NCI-H69 (cell line): ENCODE results near the gene LZTFL1.

ENCODE experiments used
- DNase-seq: peaks from one replicate; lab custom pipeline; 2025; lab: John Stamatoyannopoulos, UW

The LZTFL1 gene

DNA sequence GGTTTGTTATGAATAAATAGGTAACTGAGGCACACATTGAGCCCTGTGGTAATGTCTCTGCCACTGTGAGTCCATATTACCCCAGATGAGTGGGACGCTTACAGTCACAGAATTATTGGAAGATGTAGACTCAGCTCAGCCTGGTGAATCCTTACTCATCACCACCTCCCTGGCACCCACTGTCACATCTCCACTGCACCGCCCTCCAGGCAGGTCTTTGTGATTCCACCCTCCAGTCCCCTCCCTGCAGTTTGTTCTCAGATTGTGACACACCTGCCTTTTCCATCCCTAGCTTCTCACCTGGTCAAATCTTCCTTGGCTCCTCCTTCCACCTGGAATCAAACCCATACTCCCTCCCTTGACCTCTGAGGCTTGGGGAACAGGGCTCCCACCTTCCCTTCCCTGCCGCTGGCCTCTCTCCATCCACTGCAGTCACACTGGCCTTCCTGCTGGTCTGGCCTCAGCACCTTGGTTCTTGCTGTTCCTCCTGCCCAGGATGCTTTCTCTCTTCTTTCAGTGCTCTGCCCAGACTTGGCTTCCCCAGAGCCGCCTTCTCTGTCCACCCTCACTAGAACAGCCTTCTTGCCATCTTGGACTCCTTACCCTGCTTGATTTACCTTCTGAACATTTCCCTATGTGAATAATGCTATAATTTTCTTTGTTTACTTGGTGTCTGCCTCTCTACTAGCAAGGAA is 55.0 kb downstream of the LZTFL1 start:
- no peak for DNase-seq

- DNase-seq, result no peak
Observed at GRCh38 chr3:45785605-45786150, 56.2 kb downstream of the LZTFL1 start.

DNA sequence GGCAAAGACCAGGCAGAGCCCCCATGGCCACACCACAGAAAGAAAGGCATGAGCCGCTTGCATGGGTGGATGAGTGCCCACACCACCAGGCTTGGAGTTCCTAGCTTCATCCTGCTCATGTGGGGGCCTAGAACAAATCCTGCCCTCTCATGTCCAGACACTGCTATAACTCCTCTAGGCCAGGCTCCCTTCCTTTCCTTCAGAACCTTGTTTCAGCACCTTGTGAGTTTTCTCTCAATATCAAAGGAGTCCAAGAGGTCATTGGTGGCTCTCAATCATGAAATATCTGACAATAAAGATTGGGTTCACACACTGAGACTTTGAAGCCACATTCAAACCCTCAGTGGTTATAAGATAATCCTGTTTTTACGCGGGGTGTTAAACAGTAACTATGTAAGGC is 58.3 kb downstream of the LZTFL1 start:
- no peak for DNase-seq

DNA sequence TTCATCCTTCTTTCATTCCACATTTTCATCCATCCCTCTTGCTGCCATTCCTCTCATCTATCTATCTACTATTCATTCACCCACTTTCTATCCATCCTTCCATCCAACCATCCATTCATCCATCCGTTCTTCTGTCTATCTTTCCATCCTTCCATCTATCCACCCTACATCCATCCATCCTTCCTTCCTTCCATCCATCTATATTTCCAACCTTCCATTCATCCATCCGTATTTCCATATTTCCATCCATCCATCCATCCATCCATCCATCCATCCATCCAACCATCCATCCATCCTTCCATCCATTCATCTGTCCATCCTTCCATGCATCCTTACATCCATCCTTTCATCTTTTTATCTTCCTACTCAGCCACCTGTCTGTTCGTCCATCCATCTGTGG is 59.5 kb downstream of the LZTFL1 start:
- no peak for DNase-seq

GRCh38 chr3:45781841-45782240 is 60.1 kb downstream of the LZTFL1 start:
- DNase-seq, result no peak

DNA sequence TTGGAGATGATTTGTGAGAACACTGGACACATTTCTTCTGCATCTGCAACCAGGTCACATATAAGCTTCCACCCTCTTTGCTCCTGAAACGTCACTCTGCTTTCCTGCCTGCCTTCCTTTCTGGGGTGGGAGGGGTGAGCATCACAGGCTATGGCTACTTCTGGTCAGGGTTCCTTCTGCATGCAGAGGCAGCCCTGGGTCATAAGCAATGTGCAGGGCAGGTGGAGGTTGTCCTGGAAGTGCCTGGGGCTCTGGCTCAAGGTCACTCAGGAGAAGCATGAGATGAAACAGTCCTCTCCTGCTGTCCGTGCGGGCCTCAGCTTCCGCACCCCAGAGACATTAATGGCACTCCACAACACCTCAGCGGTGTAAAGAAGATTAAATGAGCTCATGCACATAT is 60.6 kb downstream of the LZTFL1 start:
- DNase-seq, result no peak

DNA sequence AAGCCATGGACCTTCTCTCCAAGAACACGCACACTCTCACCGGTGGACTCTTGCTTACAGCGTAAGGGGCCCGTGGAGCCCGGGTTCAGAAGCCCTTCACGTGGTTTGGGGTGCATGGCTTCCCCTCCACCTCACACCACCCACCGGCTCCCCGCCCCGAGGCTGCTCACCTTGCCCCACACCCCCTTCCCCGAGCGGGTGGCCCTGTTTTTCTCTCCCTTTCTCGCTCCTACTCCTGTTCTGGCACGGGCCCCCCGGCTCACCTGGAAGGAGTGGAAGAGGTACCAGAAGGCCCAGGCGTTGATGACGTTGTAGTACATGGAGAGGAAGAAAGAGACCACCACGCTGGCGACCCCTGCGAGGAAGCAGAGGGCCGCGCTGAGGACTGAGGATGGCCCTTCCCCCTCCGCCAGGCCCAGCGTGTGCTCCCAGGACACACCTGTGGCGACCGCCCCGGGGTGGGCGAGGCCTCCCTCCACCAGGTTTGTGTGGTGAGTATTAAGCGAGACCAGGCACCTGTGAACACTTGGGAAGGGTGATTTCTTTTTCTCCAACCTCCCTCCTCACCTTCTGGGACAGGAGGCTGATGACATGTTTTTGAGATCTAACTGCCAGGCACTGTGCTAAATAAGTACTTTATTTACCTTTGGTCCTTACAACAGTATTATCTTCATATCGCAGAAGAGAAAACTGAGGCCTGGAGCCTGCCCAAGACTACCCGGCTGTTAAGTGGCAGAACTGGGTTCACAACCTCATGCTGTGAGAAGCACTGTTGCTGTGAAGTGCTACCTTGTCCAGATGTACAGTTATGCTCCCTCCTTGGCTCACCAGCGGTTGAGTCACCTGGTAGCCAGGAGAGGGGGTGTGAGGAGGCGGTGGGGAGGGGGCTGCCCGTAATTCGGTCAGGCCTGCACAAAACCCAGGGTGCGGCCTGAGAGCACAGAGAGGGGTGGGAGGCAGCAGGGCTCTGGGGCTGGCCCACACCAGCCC is 61.9 kb downstream of the LZTFL1 start:
- no peak for DNase-seq

DNA sequence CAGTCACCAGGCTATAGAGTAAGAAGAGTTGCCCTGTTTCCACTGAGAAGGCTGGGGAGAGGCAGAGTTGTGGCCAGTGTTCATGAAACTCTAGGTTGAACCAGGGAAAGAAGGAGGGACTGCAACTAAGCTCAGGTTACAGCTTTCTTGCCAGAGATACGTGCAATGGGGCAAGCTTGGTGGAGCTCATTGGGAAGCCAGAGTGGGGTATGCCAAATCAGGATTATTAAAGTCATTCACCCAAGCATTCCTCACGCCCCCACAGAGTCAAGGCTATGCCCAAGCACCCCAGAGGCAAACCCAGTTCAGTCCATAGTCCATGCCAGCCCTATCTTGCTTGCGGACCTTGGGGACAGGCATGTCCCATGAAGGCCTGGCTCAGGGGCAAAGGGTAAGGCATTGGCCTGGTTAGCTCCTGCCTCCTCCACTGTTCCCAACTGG is 63.1 kb downstream of the LZTFL1 start:
- DNase-seq, result no peak

DNA sequence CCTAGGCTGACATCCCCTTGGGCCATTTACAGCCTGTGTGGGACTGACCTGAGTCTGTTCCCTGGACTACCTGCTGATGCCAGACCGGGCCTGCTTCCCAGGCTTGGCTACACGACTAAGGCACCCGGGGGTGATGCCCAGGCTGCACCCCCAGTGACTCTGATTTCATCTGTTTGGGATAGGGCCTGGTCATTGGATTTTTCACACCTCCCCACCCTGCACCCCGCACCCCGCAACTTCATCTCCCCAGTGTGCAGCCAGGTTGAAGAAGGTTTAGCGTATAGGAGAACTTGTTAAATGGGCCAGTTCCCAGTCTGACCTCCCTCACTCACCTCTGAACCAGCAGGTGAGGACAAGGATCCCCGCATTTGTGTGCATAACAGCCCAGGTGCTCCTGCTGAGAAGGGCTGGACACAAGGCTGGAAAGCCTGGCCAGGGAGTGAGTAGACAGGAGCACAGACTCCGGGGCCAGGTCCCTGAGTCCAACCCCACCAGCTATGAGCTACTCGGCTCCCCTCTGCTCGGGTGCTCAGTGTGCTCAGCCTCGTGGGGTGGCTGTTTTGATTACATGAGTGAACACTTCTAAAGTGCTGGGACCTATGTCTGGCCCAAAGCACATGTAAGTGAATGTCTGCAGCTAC is 64.1 kb downstream of the LZTFL1 start:
- no peak for DNase-seq

- DNase-seq, result no peak
Observed at GRCh38 chr3:45777111-45777745, 64.7 kb downstream of the LZTFL1 start.

DNA sequence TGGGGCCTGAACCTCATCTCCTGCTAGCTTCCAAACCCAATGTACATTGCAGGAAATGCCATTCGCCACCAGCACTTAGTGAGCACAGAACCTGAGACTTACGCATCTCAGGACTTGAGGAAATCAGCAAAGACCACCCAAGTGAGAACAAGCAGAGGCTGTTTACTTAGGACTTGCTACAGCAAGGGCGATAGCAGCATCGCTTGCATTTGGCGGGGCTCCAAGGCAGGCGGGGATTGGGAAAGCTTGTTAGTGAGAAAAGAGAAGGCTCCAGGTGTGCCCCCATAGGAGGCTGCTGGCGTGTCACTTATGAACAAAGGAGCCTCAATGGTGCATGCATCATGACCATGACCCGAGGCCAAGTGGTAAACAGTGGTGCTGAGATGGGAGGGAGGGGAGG is 65.3 kb downstream of the LZTFL1 start:
- DNase-seq, result peak; percentile 93

DNA sequence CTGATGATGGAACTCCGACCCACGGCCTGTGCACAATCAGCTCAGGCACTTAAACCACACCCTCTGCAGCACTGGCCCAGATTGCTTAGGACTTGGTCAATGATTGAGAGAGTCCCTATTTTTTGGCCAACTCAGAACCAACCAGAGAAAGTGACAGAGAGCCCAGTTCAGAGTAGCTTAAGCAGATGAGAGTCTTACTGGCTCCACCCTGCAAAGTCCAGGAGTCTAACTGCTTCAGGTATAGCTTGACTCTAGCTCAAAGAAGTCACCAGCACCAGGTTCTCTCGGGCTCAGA is 65.7 kb downstream of the LZTFL1 start:
- no peak for DNase-seq

DNA sequence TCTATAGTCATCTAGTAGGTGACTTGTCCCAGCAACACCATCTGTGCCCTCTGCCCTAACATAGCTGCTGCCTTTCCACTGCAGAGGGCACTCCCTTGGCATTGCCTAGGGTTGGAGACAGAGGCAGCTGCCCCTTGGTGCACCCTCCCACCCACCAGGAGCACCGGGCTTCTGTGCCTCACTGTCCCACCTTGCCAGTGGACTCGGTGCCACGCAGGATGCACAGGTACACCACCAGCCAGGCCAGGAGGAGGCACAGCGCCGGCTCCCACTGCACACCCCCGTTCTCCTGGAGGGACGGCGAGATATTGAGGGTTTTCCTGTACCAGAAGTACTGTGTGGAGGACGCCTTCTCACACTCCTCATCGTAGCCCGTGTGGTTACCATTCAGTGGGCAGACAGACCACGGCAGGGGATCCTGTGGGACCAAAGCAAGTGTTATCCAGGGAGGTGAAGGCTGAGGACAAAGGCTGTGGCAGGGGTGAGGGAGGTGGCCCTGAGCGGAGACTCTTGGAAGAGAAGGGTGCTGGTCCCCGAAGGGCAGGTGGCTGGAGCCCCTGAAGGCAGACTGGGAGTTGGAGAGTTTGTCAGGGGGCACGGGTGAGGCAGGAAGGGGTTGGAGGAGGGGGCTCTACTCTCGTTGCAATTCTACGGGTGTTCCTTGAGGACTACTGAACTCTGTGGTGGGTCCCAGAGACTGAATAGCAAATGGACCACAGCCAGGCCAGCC is 66.2 kb downstream of the LZTFL1 start:
- DNase-seq, result no peak

DNA sequence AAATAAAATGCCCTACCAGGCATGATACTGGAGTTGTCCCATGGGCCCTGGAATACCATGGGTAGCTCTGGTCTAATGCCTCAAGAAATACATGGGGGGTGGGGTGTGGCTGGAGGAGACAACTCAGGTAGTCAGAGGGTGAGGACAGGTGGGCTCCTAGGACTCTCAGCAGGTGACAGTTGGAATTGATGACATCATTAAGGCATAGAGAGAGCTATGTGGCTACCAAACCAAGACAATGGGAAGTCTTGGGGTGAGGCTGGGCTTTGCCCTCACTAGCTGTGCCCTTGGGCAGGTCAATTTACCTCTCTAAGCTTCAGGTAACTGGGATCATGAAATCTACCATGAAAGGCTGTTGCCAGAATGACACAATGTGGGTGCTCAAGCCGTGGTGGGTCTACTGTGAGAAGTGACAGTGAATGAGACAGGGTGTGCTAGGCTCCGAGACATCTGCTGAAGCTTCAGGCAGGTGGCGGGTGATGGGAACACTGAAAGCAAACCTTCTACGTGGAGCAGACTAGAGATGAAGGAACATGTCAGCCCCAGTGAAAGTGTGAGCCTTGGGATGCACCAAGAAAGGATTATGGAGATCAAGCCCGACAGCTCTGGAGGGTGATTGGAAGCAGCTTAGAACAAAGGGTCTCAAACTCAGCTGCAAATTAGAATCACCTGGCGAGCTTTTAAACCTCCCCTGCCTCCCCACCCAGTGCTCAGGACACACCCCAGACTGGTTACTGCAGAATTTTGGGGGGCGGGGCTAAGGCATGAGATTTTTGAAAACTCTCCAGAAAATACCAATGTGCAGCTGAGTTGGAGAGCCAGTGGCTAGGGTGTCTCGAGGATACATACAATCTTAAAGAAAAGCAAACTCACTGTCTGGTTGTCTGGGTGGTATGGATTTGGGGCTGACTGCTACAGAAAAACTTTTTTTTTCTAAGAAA is 67.1 kb downstream of the LZTFL1 start:
- DNase-seq, result no peak

- DNase-seq, result no peak
Observed at GRCh38 chr3:45773714-45774449, 68.0 kb downstream of the LZTFL1 start.
